HEK293 (cell line): Measurements from ENCODE around the gene CCDC149.

Source experiments
- CTCF ChIA-PET: fragments of 350-600 bp; formaldehyde crosslinking; extraction: SDS; loops from one replicate; lab custom pipeline; 2021; ENCODE audit warnings: antibody characterized with exemption; lab: Yijun Ruan, JAX
- POLR2A ChIA-PET: fragments of 300-600 bp; formaldehyde crosslinking; extraction: SDS; loops from one replicate; lab custom pipeline; 2020; ENCODE audit warnings: antibody characterized with exemption, inconsistent platforms; lab: Yijun Ruan, JAX
- H3K27ac ChIP-seq: fragments of 200-500 bp; sonication (Bioruptor generic); 2 replicates; pipeline ENCODE4 v1.5.1; 2014; ENCODE audit warnings: low read depth, low read length, control low read depth, inconsistent platforms; ENCODE audit errors: extremely low read depth
- H3K36me3 ChIP-seq, 2 experiments: fragments of 200-500 bp in 1 of 2; sonication (Bioruptor generic) in 1 of 2; 1 replicate in 1 of 2; 2 replicates in 1 of 2; pipeline ENCODE4 v1.5.1; 2014 to 2017; ENCODE audit warnings: inconsistent platforms in 2 of 2, low read length in 2 of 2; ENCODE audit not compliant: control insufficient read depth in 2 of 2, insufficient read depth in 1 of 2
- H3K4me1 ChIP-seq: fragments of 200-500 bp; sonication (Bioruptor generic); 2 replicates; pipeline ENCODE4 v1.5.1; 2014; ENCODE audit warnings: mild to moderate bottlenecking, low read length, inconsistent platforms; ENCODE audit not compliant: control insufficient read depth, insufficient read depth
- H3K4me3 ChIP-seq: 2 replicates; pipeline ENCODE4 v1.5.1; 2011; ENCODE audit warnings: low read depth, mild to moderate bottlenecking, control low read depth, low read length, moderate library complexity
- H3K9me3 ChIP-seq: fragments of 200-500 bp; sonication (Bioruptor generic); 2 replicates; pipeline ENCODE4 v1.5.1; 2014; ENCODE audit warnings: low read depth, low read length, inconsistent platforms; ENCODE audit not compliant: control insufficient read depth, insufficient read depth
- GFI1B ChIP-seq: fragments of 450-650 bp; formaldehyde crosslinking; IDR thresholded peaks from 2 replicates; pipeline ENCODE4 v1.5.1; 2016; ENCODE audit warnings: missing biosample characterization, missing genetic modification characterization
- GLIS2 ChIP-seq: fragments of 450-650 bp; formaldehyde crosslinking; IDR thresholded peaks from 2 replicates; pipeline ENCODE4 v1.5.1; 2016; ENCODE audit warnings: missing biosample characterization, missing genetic modification characterization
- KLF8 ChIP-seq: fragments of 450-650 bp; formaldehyde crosslinking; IDR thresholded peaks from 2 replicates; pipeline ENCODE4 v1.5.1; 2016; ENCODE audit warnings: missing biosample characterization, missing genetic modification characterization
- ZBTB7A ChIP-seq: fragments of 450-650 bp; formaldehyde crosslinking; IDR thresholded peaks from 2 replicates; pipeline ENCODE4 v1.5.1; 2016; ENCODE audit warnings: low read depth, missing biosample characterization, missing genetic modification characterization
- ZEB2 ChIP-seq: fragments of 450-650 bp; formaldehyde crosslinking; IDR thresholded peaks from 2 replicates; pipeline ENCODE4 v1.5.1; 2016; ENCODE audit warnings: missing biosample characterization, missing genetic modification characterization
- ZFP41 ChIP-seq: fragments of 450-650 bp; formaldehyde crosslinking; IDR thresholded peaks from 2 replicates; pipeline ENCODE4 v1.5.1; 2016; ENCODE audit warnings: missing biosample characterization, missing genetic modification characterization, borderline replicate concordance
- ZIC2 ChIP-seq: fragments of 450-650 bp; formaldehyde crosslinking; IDR thresholded peaks from 2 replicates; pipeline ENCODE4 v1.5.1; 2016; ENCODE audit warnings: missing biosample characterization, missing genetic modification characterization
- ZNF138 ChIP-seq: fragments of 450-650 bp; formaldehyde crosslinking; IDR thresholded peaks from 2 replicates; pipeline ENCODE4 v1.5.1; 2016; ENCODE audit warnings: missing biosample characterization, missing genetic modification characterization, borderline replicate concordance
- ZNF202 ChIP-seq: fragments of 450-650 bp; formaldehyde crosslinking; IDR thresholded peaks from 2 replicates; pipeline ENCODE4 v1.5.1; 2016; ENCODE audit warnings: missing biosample characterization, missing genetic modification characterization, borderline replicate concordance
- ZNF239 ChIP-seq: fragments of 450-650 bp; formaldehyde crosslinking; IDR thresholded peaks from 2 replicates; pipeline ENCODE4 v1.5.1; 2016; ENCODE audit warnings: missing biosample characterization, missing genetic modification characterization
- ZNF426 ChIP-seq: fragments of 450-650 bp; formaldehyde crosslinking; IDR thresholded peaks from 2 replicates; pipeline ENCODE4 v1.5.1; 2017; ENCODE audit warnings: missing biosample characterization, missing genetic modification characterization, mild to moderate bottlenecking, inconsistent platforms, moderate library complexity
- ZNF501 ChIP-seq: fragments of 450-650 bp; formaldehyde crosslinking; IDR thresholded peaks from 2 replicates; pipeline ENCODE4 v1.5.1; 2016; ENCODE audit warnings: missing biosample characterization, missing genetic modification characterization
- ZNF529 ChIP-seq: fragments of 450-650 bp; formaldehyde crosslinking; IDR thresholded peaks from 2 replicates; pipeline ENCODE4 v1.5.1; 2017; ENCODE audit warnings: missing genetic modification characterization, missing biosample characterization; ENCODE audit not compliant: insufficient replicate concordance
- ZNF629 ChIP-seq: fragments of 450-650 bp; formaldehyde crosslinking; IDR thresholded peaks from 2 replicates; pipeline ENCODE4 v1.5.1; 2017; ENCODE audit warnings: missing biosample characterization, missing genetic modification characterization
- ZNF777 ChIP-seq: fragments of 450-650 bp; formaldehyde crosslinking; IDR thresholded peaks from 2 replicates; pipeline ENCODE4 v1.5.1; 2017; ENCODE audit warnings: missing biosample characterization, missing genetic modification characterization, borderline replicate concordance
- TF ChIP-seq, protein P1 (sequence below): fragments of 450-650 bp; IDR thresholded peaks from 2 replicates; pipeline ENCODE4 v1.5.1; 2018; ENCODE audit warnings: missing biosample characterization, missing genetic modification characterization
- TF ChIP-seq, protein P2 (sequence below): fragments of 450-650 bp; formaldehyde crosslinking; IDR thresholded peaks from 2 replicates; pipeline ENCODE4 v1.5.1; 2016; ENCODE audit warnings: missing biosample characterization, missing genetic modification characterization
- TF ChIP-seq, protein P3 (sequence below): fragments of 450-650 bp; formaldehyde crosslinking; IDR thresholded peaks from 2 replicates; pipeline ENCODE4 v1.5.1; 2016; ENCODE audit warnings: missing biosample characterization, missing genetic modification characterization
- TF ChIP-seq, protein P4 (sequence below): fragments of 450-650 bp; formaldehyde crosslinking; conservative IDR thresholded peaks from 2 replicates; pipeline ENCODE4 v1.5.1; 2016; ENCODE audit warnings: low read depth, missing biosample characterization, missing genetic modification characterization
- TF ChIP-seq, protein P5 (sequence below): fragments of 450-650 bp; formaldehyde crosslinking; IDR thresholded peaks from 2 replicates; pipeline ENCODE4 v1.5.1; 2016; ENCODE audit warnings: missing biosample characterization, missing genetic modification characterization

Gene CCDC149

DNA sequence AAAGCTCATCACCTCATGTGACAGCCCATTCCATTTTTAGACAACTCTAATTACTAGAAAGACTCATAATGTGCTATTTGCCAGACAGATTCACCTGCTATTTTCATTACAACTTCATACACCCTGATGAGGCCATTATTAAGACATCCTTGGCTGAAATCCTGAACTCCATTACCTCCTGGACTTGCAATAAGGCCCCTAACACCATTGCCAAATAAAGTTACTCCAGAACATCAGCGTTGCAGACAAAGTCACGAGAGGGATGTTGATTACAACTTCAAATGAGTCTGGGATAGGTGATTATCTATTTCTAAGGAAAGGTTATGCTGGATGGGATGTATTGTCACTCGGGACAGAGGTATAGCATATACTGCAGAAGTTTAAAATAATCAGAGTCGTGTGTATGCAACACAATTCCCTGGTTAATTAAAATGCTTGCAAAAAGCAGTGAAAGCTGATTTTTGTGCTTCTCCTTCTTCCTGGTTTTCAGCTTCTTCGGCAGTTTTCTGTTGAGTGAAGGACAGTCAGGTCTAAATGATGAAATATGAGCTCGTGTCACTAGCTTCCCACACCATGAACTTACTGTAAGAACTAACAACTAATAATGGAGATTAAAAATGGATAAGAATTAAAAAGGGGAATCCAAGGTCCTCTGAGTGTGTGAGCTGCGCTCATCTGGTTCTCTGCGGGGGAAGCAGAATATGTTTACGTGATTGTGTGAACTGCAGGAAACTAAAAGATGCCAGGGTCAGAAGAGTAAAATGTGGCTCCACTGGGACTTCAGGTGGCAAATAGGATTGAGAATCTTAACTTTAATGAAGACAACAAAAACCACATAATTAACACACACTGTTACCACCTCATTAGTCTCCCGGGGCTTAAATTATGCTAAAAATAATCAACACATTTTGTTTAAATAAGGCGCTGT is 135.0 kb downstream of the CCDC149 start (continued):
- no peak for TF ChIP-seq ZNF239 (tag by site-specific recombination)
- TF ChIP-seq, protein P1, sequence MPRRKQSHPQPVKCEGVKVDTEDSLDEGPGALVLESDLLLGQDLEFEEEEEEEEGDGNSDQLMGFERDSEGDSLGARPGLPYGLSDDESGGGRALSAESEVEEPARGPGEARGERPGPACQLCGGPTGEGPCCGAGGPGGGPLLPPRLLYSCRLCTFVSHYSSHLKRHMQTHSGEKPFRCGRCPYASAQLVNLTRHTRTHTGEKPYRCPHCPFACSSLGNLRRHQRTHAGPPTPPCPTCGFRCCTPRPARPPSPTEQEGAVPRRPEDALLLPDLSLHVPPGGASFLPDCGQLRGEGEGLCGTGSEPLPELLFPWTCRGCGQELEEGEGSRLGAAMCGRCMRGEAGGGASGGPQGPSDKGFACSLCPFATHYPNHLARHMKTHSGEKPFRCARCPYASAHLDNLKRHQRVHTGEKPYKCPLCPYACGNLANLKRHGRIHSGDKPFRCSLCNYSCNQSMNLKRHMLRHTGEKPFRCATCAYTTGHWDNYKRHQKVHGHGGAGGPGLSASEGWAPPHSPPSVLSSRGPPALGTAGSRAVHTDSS = no peak

DNA sequence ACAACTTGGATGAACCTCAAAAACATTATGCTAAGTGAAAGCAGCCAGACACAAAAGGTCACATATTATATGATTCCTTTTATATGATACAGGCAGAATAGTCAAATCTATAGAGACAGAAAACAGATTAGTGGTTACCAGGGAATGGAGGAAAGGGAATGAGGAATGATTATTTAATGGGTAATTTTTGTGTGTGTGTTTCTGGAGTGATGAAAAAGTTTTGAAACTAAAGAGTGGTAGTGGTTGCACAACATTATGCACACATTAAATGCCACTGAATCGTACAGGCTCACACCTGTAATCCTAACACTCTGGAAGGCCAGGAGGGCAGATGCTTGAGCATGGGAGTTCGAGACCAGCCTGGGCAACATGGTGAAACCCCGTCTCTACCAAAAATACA is 137.1 kb downstream of the CCDC149 start:
- CTCF ChIA-PET = no interaction called here
- H3K4me1 ChIP-seq = no peaks in the 10 kb centered on the region
- no peaks in the 10 kb centered on the region for H3K36me3 ChIP-seq
- no peak overlapping the region for H3K4me3 ChIP-seq
- no peaks in the 10 kb centered on the region for H3K9me3 ChIP-seq
- POLR2A ChIA-PET = no interaction called here
- no peak for TF ChIP-seq GLIS2 (tag by site-specific recombination)
- no peak for TF ChIP-seq ZNF426
- no peak for TF ChIP-seq KLF8
- TF ChIP-seq, protein P2, sequence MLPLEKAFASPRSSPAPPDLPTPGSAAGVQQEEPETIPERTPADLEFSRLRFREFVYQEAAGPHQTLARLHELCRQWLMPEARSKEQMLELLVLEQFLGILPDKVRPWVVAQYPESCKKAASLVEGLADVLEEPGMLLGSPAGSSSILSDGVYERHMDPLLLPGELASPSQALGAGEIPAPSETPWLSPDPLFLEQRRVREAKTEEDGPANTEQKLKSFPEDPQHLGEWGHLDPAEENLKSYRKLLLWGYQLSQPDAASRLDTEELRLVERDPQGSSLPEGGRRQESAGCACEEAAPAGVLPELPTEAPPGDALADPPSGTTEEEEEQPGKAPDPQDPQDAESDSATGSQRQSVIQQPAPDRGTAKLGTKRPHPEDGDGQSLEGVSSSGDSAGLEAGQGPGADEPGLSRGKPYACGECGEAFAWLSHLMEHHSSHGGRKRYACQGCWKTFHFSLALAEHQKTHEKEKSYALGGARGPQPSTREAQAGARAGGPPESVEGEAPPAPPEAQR (tag by site-specific recombination) = no peak
- TF ChIP-seq ZIC2 (tag by site-specific recombination) = no peak
- TF ChIP-seq ZNF501 (tag by site-specific recombination) = no peak
- TF ChIP-seq ZEB2 (tag by site-specific recombination) = no peak
- TF ChIP-seq ZNF529 (tag by site-specific recombination) = no peak
- TF ChIP-seq, protein P3, sequence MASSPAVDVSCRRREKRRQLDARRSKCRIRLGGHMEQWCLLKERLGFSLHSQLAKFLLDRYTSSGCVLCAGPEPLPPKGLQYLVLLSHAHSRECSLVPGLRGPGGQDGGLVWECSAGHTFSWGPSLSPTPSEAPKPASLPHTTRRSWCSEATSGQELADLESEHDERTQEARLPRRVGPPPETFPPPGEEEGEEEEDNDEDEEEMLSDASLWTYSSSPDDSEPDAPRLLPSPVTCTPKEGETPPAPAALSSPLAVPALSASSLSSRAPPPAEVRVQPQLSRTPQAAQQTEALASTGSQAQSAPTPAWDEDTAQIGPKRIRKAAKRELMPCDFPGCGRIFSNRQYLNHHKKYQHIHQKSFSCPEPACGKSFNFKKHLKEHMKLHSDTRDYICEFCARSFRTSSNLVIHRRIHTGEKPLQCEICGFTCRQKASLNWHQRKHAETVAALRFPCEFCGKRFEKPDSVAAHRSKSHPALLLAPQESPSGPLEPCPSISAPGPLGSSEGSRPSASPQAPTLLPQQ = no peak
- no peak for TF ChIP-seq ZNF202
- TF ChIP-seq, protein P4, sequence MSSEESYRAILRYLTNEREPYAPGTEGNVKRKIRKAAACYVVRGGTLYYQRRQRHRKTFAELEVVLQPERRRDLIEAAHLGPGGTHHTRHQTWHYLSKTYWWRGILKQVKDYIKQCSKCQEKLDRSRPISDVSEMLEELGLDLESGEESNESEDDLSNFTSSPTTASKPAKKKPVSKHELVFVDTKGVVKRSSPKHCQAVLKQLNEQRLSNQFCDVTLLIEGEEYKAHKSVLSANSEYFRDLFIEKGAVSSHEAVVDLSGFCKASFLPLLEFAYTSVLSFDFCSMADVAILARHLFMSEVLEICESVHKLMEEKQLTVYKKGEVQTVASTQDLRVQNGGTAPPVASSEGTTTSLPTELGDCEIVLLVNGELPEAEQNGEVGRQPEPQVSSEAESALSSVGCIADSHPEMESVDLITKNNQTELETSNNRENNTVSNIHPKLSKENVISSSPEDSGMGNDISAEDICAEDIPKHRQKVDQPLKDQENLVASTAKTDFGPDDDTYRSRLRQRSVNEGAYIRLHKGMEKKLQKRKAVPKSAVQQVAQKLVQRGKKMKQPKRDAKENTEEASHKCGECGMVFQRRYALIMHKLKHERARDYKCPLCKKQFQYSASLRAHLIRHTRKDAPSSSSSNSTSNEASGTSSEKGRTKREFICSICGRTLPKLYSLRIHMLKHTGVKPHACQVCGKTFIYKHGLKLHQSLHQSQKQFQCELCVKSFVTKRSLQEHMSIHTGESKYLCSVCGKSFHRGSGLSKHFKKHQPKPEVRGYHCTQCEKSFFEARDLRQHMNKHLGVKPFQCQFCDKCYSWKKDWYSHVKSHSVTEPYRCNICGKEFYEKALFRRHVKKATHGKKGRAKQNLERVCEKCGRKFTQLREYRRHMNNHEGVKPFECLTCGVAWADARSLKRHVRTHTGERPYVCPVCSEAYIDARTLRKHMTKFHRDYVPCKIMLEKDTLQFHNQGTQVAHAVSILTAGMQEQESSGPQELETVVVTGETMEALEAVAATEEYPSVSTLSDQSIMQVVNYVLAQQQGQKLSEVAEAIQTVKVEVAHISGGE = no peak
- no peak overlapping the region for H3K27ac ChIP-seq

DNA sequence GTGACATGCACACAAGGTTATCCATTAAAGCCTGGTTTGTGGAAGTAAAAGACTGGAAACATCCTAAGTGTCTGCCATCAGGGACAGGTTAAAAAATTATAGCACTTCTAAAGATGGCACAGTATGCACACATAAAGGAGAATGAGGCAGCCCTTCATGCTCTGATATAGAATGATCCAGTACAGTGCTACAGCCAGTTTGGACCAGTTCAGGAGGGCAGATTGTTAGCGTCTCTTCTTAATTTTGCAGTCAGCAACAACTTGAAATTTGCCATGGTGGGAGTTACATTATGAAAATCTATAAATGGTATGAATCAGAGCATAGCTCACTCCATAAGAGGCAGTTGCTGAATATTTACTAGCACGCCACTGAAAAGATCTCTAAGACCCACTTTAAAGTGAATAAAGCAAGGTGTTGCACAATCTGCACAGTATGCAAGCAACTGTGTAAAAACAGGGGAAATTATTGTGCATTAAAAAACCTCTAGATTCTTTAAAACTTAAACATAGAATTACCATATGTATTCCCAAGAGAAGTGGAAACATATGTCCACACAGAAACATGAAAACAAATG is 137.7 kb downstream of the CCDC149 start:
- ChIA-PET CTCF (interaction anchor here (0.7 kb wide), 1 partner anchor 364 kb away, joined by 3 read pairs; no protein-coding TSS in a partner anchor), POLR2A (no interaction called here)
- no peaks in the 10 kb centered on the region for H3K36me3 ChIP-seq
- H3K27ac ChIP-seq = no peak overlapping the region
- no peak overlapping the region for H3K4me3 ChIP-seq
- H3K4me1 ChIP-seq = no peaks in the 10 kb centered on the region
- no peaks in the 10 kb centered on the region for H3K9me3 ChIP-seq
- TF ChIP-seq ZBTB7A (tag by site-specific recombination) (no peak), ZNF777 (tag by site-specific recombination) (no peak), ZNF629 (tag by site-specific recombination) (no peak), ZFP41 (tag by site-specific recombination) (no peak), ZNF138 (no peak), GFI1B (tag by site-specific recombination) (no peak)
- TF ChIP-seq, protein P5, sequence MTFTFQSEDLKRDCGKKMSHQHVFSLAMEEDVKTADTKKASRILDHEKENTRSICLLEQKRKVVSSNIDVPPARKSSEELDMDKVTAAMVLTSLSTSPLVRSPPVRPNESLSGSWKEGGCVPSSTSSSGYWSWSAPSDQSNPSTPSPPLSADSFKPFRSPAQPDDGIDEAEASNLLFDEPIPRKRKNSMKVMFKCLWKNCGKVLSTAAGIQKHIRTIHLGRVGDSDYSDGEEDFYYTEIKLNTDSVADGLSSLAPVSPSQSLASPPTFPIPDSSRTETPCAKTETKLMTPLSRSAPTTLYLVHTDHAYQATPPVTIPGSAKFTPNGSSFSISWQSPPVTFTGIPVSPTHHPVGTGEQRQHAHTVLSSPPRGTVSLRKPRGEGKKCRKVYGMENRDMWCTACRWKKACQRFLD (tag by site-specific recombination) = no peak
